HCT116 (cell line): ENCODE data around the gene BBS10. TPM values are rescaled to one million over a fixed set of nuclear protein-coding genes. Genes with fewer than 3 reads are reported as not detected.

Experiments used
- ATAC-seq: fragments of 200-7000 bp; cut with Tn5 transposase; 2 replicates; pipeline ENCODE4 v1.9.1; 2020; ENCODE audit warnings: mild to moderate bottlenecking, moderate library complexity
- BruUV-seq: library from RNA; stranded (reverse); fragments of 400-500 nt; replicated peaks from 2 replicates; lab custom pipeline; 2021; lab: Mats Ljungman, UMichigan
- CTCF ChIA-PET: fragments of 300-600 bp; sonication (Branson Sonifier 250); formaldehyde crosslinking; loops from one replicate; lab custom pipeline; 2021; ENCODE audit warnings: antibody characterized with exemption; lab: Charles Lee
- POLR2A ChIA-PET: fragments of 300-600, 350-600 bp; sonication (Branson Sonifier 250); formaldehyde crosslinking; loops from one replicate; lab custom pipeline; 2021; ENCODE audit warnings: antibody characterized with exemption; lab: Charles Lee
- RAD21 ChIA-PET, 2 experiments: fragments of 300-600 bp; sonication (Branson Sonifier 250); formaldehyde crosslinking; loops; one replicate each; lab custom pipeline; 2023; ENCODE audit warnings: low total read pairs in 2 of 2; ENCODE audit not compliant: uncharacterized antibody in 2 of 2, unreplicated experiment in 2 of 2, low non-redundant PET in 1 of 2; lab: Charles Lee
- DNase-seq: peaks from one replicate; pipeline ENCODE4 v3.0.0-alpha.2; 2010; ENCODE audit warnings: low read depth, low spot score
- H2AFZ ChIP-seq: fragments of 200-600 bp; shearing (Covaris generic), sonication (generic); 2 replicates; pipeline ENCODE4 v1.6.1; 2017; ENCODE audit warnings: low read depth, mixed run types, mixed read lengths, antibody characterized with exemption, low read length; ENCODE audit not compliant: poor library complexity, severe bottlenecking
- H3K27ac ChIP-seq: 2 replicates; pipeline ENCODE4 v1.5.1; 2012; ENCODE audit warnings: low read depth, low read length
- H3K27me3 ChIP-seq: fragments of 200-600 bp; sonication (generic); 2 replicates; pipeline ENCODE4 v1.6.1; 2016; ENCODE audit warnings: mixed run types, low read length, mixed read lengths; ENCODE audit not compliant: insufficient read depth
- H3K36me3 ChIP-seq, 2 experiments: fragments of 200-500 bp in 1 of 2; fragments of 200-600 bp in 1 of 2; sonication (Bioruptor generic) in 1 of 2; sonication (generic) in 1 of 2; 2 replicates each; pipeline versions ENCODE4 v1.5.1 to v1.6.1; 2014 to 2016; ENCODE audit warnings: low read length in 2 of 2, inconsistent platforms in 1 of 2, mixed read lengths in 1 of 2, mixed run types in 1 of 2; ENCODE audit not compliant: insufficient read depth in 2 of 2, control insufficient read depth in 1 of 2
- H3K4me1 ChIP-seq, 2 experiments: fragments of 200-600 bp in 1 of 2; sonication (generic) in 1 of 2; 2 replicates each; pipeline versions ENCODE4 v1.5.1 to v1.6.1; 2012 to 2017; ENCODE audit warnings: low read length in 2 of 2, inconsistent platforms in 1 of 2, mild to moderate bottlenecking in 1 of 2, mixed read lengths in 1 of 2, mixed run types in 1 of 2, moderate library complexity in 1 of 2; ENCODE audit not compliant: insufficient read depth in 2 of 2, control insufficient read depth in 1 of 2
- H3K4me2 ChIP-seq: fragments of 200-600 bp; sonication (generic); 2 replicates; pipeline ENCODE4 v1.6.1; 2017; ENCODE audit warnings: mixed run types, low read length, mixed read lengths
- H3K4me3 ChIP-seq, 2 experiments: fragments of 200-600 bp in 1 of 2; sonication (generic) in 1 of 2; replicated peaks in 1 of 2; 2 replicates each; pipeline ENCODE4 v1.5.1; 2011 to 2016; ENCODE audit warnings: low read length in 2 of 2, control low read depth in 1 of 2, low read depth in 1 of 2, mild to moderate bottlenecking in 1 of 2, mixed read lengths in 1 of 2, mixed run types in 1 of 2
- H3K79me2 ChIP-seq: fragments of 200-600 bp; sonication (generic); 2 replicates; pipeline ENCODE4 v1.6.1; 2017; ENCODE audit warnings: mild to moderate bottlenecking, mixed run types, low read length, moderate library complexity, mixed read lengths; ENCODE audit not compliant: insufficient read depth
- H3K9ac ChIP-seq: fragments of 200-600 bp; sonication (generic); 2 replicates; pipeline ENCODE4 v1.6.1; 2016; ENCODE audit warnings: low read length, mixed read lengths
- H3K9me2 ChIP-seq: fragments of 200-600 bp; sonication (generic), shearing (Covaris generic); 2 replicates; pipeline ENCODE4 v1.6.1; 2017; ENCODE audit warnings: mixed run types, mild to moderate bottlenecking, moderate library complexity; ENCODE audit not compliant: insufficient read depth
- H3K9me3 ChIP-seq, 2 experiments: fragments of 200-500 bp in 1 of 2; fragments of 200-600 bp in 1 of 2; sonication (Bioruptor generic) in 1 of 2; sonication (generic) in 1 of 2; 2 replicates each; pipeline ENCODE4 v1.6.1; 2014 to 2017; ENCODE audit warnings: low read length in 2 of 2, mixed read lengths in 2 of 2, inconsistent platforms in 1 of 2, low read depth in 1 of 2, mild to moderate bottlenecking in 1 of 2, mixed run types in 1 of 2, moderate library complexity in 1 of 2; ENCODE audit not compliant: control insufficient read depth in 1 of 2, insufficient read depth in 1 of 2
- H4K20me1 ChIP-seq: fragments of 200-600 bp; sonication (generic), shearing (Covaris generic); 2 replicates; pipeline ENCODE4 v1.6.1; 2017; ENCODE audit warnings: mixed run types, mild to moderate bottlenecking, moderate library complexity; ENCODE audit not compliant: insufficient read depth
- CBX3 ChIP-seq: IDR thresholded peaks from 2 replicates; pipeline ENCODE4 v1.6.1; 2012; ENCODE audit warnings: low read depth
- CEBPB ChIP-seq: IDR thresholded peaks from 2 replicates; pipeline ENCODE4 v1.6.1; 2012; ENCODE audit warnings: low read depth
- CTCF ChIP-seq, 3 experiments: fragments of 200-600 bp in 1 of 3; sonication (generic) in 1 of 3; IDR thresholded peaks in 2 of 3; conservative IDR thresholded peaks in 1 of 3; 2 replicates each; pipeline ENCODE4 v1.5.1; 2012 to 2017; ENCODE audit warnings: low read depth in 2 of 3, low read length in 2 of 3, antibody characterized with exemption in 1 of 3, borderline replicate concordance in 1 of 3, control low read depth in 1 of 3, mild to moderate bottlenecking in 1 of 3, mixed read lengths in 1 of 3, mixed run types in 1 of 3, moderate library complexity in 1 of 3; ENCODE audit not compliant: insufficient read depth in 1 of 3
- EGR1 ChIP-seq: IDR thresholded peaks from 2 replicates; pipeline ENCODE4 v1.6.1; 2012; ENCODE audit warnings: low read depth
- RAD21 ChIP-seq: IDR thresholded peaks from 2 replicates; pipeline ENCODE4 v1.6.1; 2012; ENCODE audit warnings: low read depth, mild to moderate bottlenecking
- SIN3A ChIP-seq: IDR thresholded peaks from 2 replicates; pipeline ENCODE4 v1.6.1; 2012; ENCODE audit warnings: low read depth
- SP1 ChIP-seq: IDR thresholded peaks from 2 replicates; pipeline ENCODE4 v1.6.1; 2012; ENCODE audit warnings: low read depth
- SRF ChIP-seq: IDR thresholded peaks from 2 replicates; pipeline ENCODE4 v1.6.1; 2012; ENCODE audit warnings: low read depth
- ZBTB33 ChIP-seq: IDR thresholded peaks from 2 replicates; pipeline ENCODE4 v1.6.1; 2011; ENCODE audit warnings: mild to moderate bottlenecking, low read length, moderate library complexity; ENCODE audit not compliant: insufficient replicate concordance; ENCODE audit errors: extremely low read depth
- ZFX ChIP-seq: fragments of 450-650 bp; IDR thresholded peaks from 2 replicates; pipeline ENCODE4 v1.6.1; 2017
- intact Hi-C: fragments of 100-400 bp; cut with micrococcal nuclease; formaldehyde crosslinking; loops from 2 replicates; pipeline ENCODE4 v1.10.0; 2022
- total RNA-seq: library from RNA; stranded (reverse); gene quantifications from one replicate; pipeline ENCODE4 v1.2.1, GENCODE V29; 2021; ENCODE audit not compliant: unreplicated experiment

The BBS10 gene
- total RNA-seq, 1 experiment from 2014 or later, result 27.1 TPM

GRCh38 chr12:76346798-76347420 lies 1.3 kb downstream of the BBS10 start:
- no peaks in the 10 kb centered on the region for H4K20me1 ChIP-seq
- intact Hi-C loops, result loop anchor here (5.0 to 10.0 kb wide), 9 partner anchors 292 to 1015 kb away; partner anchors contain the start of genes CAPS2, GLIPR1L1, GLIPR1L2 and KRR1
- ChIA-PET CTCF (interaction anchor here (0.6 to 1.0 kb wide), 3 partner anchors 9 to 723 kb away, joined by 3 read pairs; no protein-coding TSS in a partner anchor), POLR2A (interaction anchor here (0.7 to 1.7 kb wide), 5 partner anchors 11 to 819 kb away, joined by 3 to 6 read pairs (median 3); no protein-coding TSS in a partner anchor), RAD21 (interaction anchor here in 1 of 2 experiments (0.8 kb wide), 1 partner anchor 820 kb away, joined by 3 read pairs; no protein-coding TSS in a partner anchor)
- peaks cover 26 to 54% of the 10 kb centered on the region in 2 experiments; a peak in 3 of 4 replicates for H3K4me1 ChIP-seq
- H3K27me3 ChIP-seq, result no peaks in the 10 kb centered on the region
- no peaks in the 10 kb centered on the region for H3K9me2 ChIP-seq
- BruUV-seq, result no TSS peak
- DNase-seq, result no peak
- H3K79me2 ChIP-seq, result peaks cover 48% of the 10 kb centered on the region
- no peak overlapping the region for H2AFZ ChIP-seq
- no peaks in the 10 kb centered on the region for H3K36me3 ChIP-seq
- peak overlapping the region; percentile 82 for H3K4me2 ChIP-seq
- peak overlapping the region; percentile 77 to 88 for H3K4me3 ChIP-seq
- peak overlapping the region; percentile 86 for H3K27ac ChIP-seq
- no peaks in the 10 kb centered on the region for H3K9me3 ChIP-seq
- peak overlapping the region; percentile 74 for H3K9ac ChIP-seq
- TF ChIP-seq SIN3A, result 0 out of 2 replicates have a peak, but pooled peaks have one; percentile 2
- peak; percentile 26 for TF ChIP-seq SP1
- no peak for TF ChIP-seq CEBPB
- TF ChIP-seq RAD21, result peak; percentile 90
- TF ChIP-seq EGR1, result no peak; the same call in 1 of the 2 replicates
- peak; percentile 19 to 53 (median 25); a peak in 4 of 6 replicates for TF ChIP-seq CTCF (IDR thresholded peaks at IDR 0.05 in 2 of 3, conservative IDR thresholded peaks at IDR 0.05 in 1 of 3; ENCODE audit: borderline replicate concordance in 1 of 3, insufficient read depth in 1 of 3, low read depth in 2 of 3, low read length in 2 of 3)
- TF ChIP-seq SRF, result 0 out of 2 replicates have a peak, but pooled peaks have one; percentile 36
- TF ChIP-seq ZBTB33, result no peak
- TF ChIP-seq ZFX, result no peak
- TF ChIP-seq CBX3, result peak; percentile 44; the same call in 1 of the 2 replicates
- ATAC-seq, result no peak
